GM12878 (cell line): Measurements from ENCODE around the gene SHQ1. TPM values are rescaled to one million over a fixed set of nuclear protein-coding genes. Genes with fewer than 3 reads are reported as not detected.

Source experiments
- ATAC-seq: fragments of 200-7000 bp; cut with Tn5 transposase; 3 replicates; pipeline ENCODE4 v1.9.1; 2020; ENCODE audit warnings: mild to moderate bottlenecking, moderate library complexity
- BruUV-seq: library from RNA; stranded (reverse); fragments of 400-500 nt; replicated peaks from 2 replicates; lab custom pipeline; 2021; lab: Mats Ljungman, UMichigan
- CTCF ChIA-PET: fragments of 300-600 bp; sonication (Branson Sonifier 250); formaldehyde crosslinking; extraction: SDS; loops from one replicate; lab custom pipeline; 2021; ENCODE audit warnings: inconsistent platforms; lab: Yijun Ruan, JAX
- POLR2A ChIA-PET: fragments of 350-600 bp; formaldehyde crosslinking; extraction: SDS; loops from one replicate; lab custom pipeline; 2021; ENCODE audit warnings: inconsistent platforms; lab: Charles Lee
- RAD21 ChIA-PET: fragments of 300-600 bp; sonication (Branson Sonifier 250); formaldehyde crosslinking; loops from one replicate; lab custom pipeline; 2023; ENCODE audit warnings: antibody characterized with exemption; ENCODE audit not compliant: unreplicated experiment; lab: Charles Lee
- SMC1A ChIA-PET: fragments of 300-600 bp; sonication (Branson Sonifier 250); formaldehyde crosslinking; loops from one replicate; lab custom pipeline; 2023; ENCODE audit not compliant: unreplicated experiment, uncharacterized antibody; lab: Charles Lee
- DNase-seq: peaks from one replicate; pipeline ENCODE4 v3.0.0-alpha.2; 2011; ENCODE audit warnings: low read depth, low spot score
- FAIRE-seq: peaks from 3 replicates; lab custom pipeline; 2011; peaks lifted over from hg19 to GRCh38; lab: Jason Lieb, UNC
- H2AFZ ChIP-seq: 2 replicates; pipeline ENCODE4 v1.6.0; 2011; ENCODE audit warnings: low read depth, low read length, control low read depth; ENCODE audit not compliant: control insufficient read depth
- H3K27ac ChIP-seq: 2 replicates; pipeline ENCODE4 v1.5.1; 2011; ENCODE audit warnings: control low read depth; ENCODE audit not compliant: control insufficient read depth, insufficient read depth
- H3K27me3 ChIP-seq, 2 experiments: replicated peaks in 1 of 2; 2 replicates each; pipeline versions ENCODE4 v1.6.0 to v1.6.1; 2011; ENCODE audit warnings: low read length in 1 of 2; ENCODE audit not compliant: control insufficient read depth in 2 of 2, insufficient read depth in 2 of 2
- H3K36me3 ChIP-seq, 2 experiments: 2 replicates each; pipeline ENCODE4 v1.5.1; 2011; ENCODE audit warnings: low read length in 1 of 2; ENCODE audit not compliant: control insufficient read depth in 2 of 2, insufficient read depth in 2 of 2
- H3K4me1 ChIP-seq: 2 replicates; pipeline ENCODE4 v1.6.1; 2011; ENCODE audit warnings: mild to moderate bottlenecking, low read length, moderate library complexity, mixed read lengths; ENCODE audit not compliant: control insufficient read depth, insufficient read depth
- H3K4me2 ChIP-seq: 2 replicates; pipeline ENCODE4 v1.6.0; 2011; ENCODE audit warnings: control low read depth; ENCODE audit not compliant: control insufficient read depth, insufficient read depth
- H3K4me3 ChIP-seq: fragments of 200-600 bp; sonication (generic); 2 replicates; pipeline ENCODE4 v1.5.1; 2016
- H3K79me2 ChIP-seq: 2 replicates; pipeline ENCODE4 v1.6.0; 2011; ENCODE audit warnings: low read length; ENCODE audit not compliant: control insufficient read depth, insufficient read depth
- H3K9ac ChIP-seq: 2 replicates; pipeline ENCODE4 v1.8.0; 2011; ENCODE audit warnings: low read length, control low read depth, mixed read lengths; ENCODE audit not compliant: control insufficient read depth, insufficient read depth
- H3K9me3 ChIP-seq: replicated peaks from 3 replicates; pipeline ENCODE4 v1.5.1; 2011; ENCODE audit warnings: mild to moderate bottlenecking, low read length; ENCODE audit not compliant: control insufficient read depth, insufficient read depth
- H4K20me1 ChIP-seq: 2 replicates; pipeline ENCODE4 v1.6.0; 2011; ENCODE audit not compliant: control insufficient read depth, insufficient read depth
- ATF2 ChIP-seq: IDR thresholded peaks from 2 replicates; pipeline ENCODE4 v1.6.1; 2012; ENCODE audit warnings: low read length, inconsistent platforms
- ATF3 ChIP-seq: IDR thresholded peaks from 2 replicates; pipeline ENCODE4 v1.6.1; 2011; ENCODE audit warnings: low read depth, mild to moderate bottlenecking, low read length, moderate library complexity, borderline replicate concordance; ENCODE audit errors: extremely low read depth
- ATF7 ChIP-seq: fragments of 450-650 bp; IDR thresholded peaks from 2 replicates; pipeline ENCODE4 v1.6.1; 2016; ENCODE audit warnings: low read depth, mild to moderate bottlenecking
- BCL11A ChIP-seq: IDR thresholded peaks from 2 replicates; pipeline ENCODE4 v1.6.1; 2011; ENCODE audit warnings: low read depth, low read length
- BHLHE40 ChIP-seq, 2 experiments: fragments of 450-650 bp in 1 of 2; IDR thresholded peaks; 2 replicates each; pipeline ENCODE4 v1.6.1; 2011 to 2017; ENCODE audit warnings: low read depth in 2 of 2, borderline replicate concordance in 1 of 2, improper control_type of control experiment in 1 of 2, low read length in 1 of 2, mild to moderate bottlenecking in 1 of 2
- CBFB ChIP-seq: IDR thresholded peaks from 2 replicates; pipeline ENCODE4 v1.6.1; 2016; ENCODE audit warnings: antibody characterized with exemption, low read depth
- CBX3 ChIP-seq: fragments of 200-600 bp; sonication (generic); IDR thresholded peaks from 2 replicates; pipeline ENCODE4 v1.6.1; 2016; ENCODE audit warnings: low read depth, borderline replicate concordance
- IKZF1 ChIP-seq: fragments of 450-650 bp; conservative IDR thresholded peaks from 2 replicates; pipeline ENCODE4 v1.6.1; 2017; ENCODE audit warnings: antibody characterized with exemption, mild to moderate bottlenecking
- KDM1A ChIP-seq: fragments of 200-600 bp; sonication (generic); IDR thresholded peaks from 2 replicates; pipeline ENCODE4 v1.6.1; 2016; ENCODE audit warnings: borderline replicate concordance
- NFYA ChIP-seq: IDR thresholded peaks from 2 replicates; pipeline ENCODE4 v1.6.1; 2011; ENCODE audit warnings: low read depth, mild to moderate bottlenecking, low read length, improper control_type of control experiment, borderline replicate concordance
- NFYB ChIP-seq: IDR thresholded peaks from 2 replicates; pipeline ENCODE4 v1.6.1; 2011; ENCODE audit warnings: low read depth, mild to moderate bottlenecking, low read length, improper control_type of control experiment, moderate library complexity; ENCODE audit not compliant: insufficient read depth
- NR2F1 ChIP-seq: fragments of 450-650 bp; conservative IDR thresholded peaks from 2 replicates; pipeline ENCODE4 v1.6.1; 2017; ENCODE audit warnings: mild to moderate bottlenecking
- RBBP5 ChIP-seq: fragments of 200-600 bp; sonication (generic); conservative IDR thresholded peaks from 2 replicates; pipeline ENCODE4 v1.6.1; 2016
- RELA ChIP-seq: fragments of 450-650 bp; IDR thresholded peaks from 2 replicates; pipeline ENCODE4 v1.8.0; 2014; ENCODE audit warnings: borderline replicate concordance; ENCODE audit not compliant: partially characterized antibody
- SMARCA5 ChIP-seq: fragments of 450-650 bp; IDR thresholded peaks from 2 replicates; pipeline ENCODE4 v1.6.1; 2017; ENCODE audit warnings: mild to moderate bottlenecking
- SREBF1 ChIP-seq: IDR thresholded peaks from 2 replicates; pipeline ENCODE4 v1.6.1; 2012; ENCODE audit warnings: mild to moderate bottlenecking, low read length
- ZNF274 ChIP-seq: IDR thresholded peaks from one replicate; pipeline ENCODE4 v1.8.0; 2011; ENCODE audit not compliant: insufficient read length, insufficient read depth
- ZNF622 ChIP-seq: fragments of 450-650 bp; IDR thresholded peaks from 2 replicates; pipeline ENCODE4 v1.6.1; 2017; ENCODE audit warnings: mild to moderate bottlenecking, inconsistent platforms
- ZNF687 ChIP-seq: fragments of 450-650 bp; IDR thresholded peaks from 2 replicates; pipeline ENCODE4 v1.6.1; 2017; ENCODE audit warnings: mild to moderate bottlenecking, moderate library complexity
- WGBS: methylation state at CpG from one replicate; pipeline ENCODE4 v1.1.6; 2016; ENCODE audit warnings: low lambda C conversion rate; ENCODE audit not compliant: insufficient replicate concordance, insufficient coverage; ENCODE audit errors: missing lambda C conversion rate; 5-methylcytosine and 5-hydroxymethylcytosine counted together
- in situ Hi-C: fragments of 300-500 bp; cut with MboI; formaldehyde crosslinking; loops from 9 replicates; pipeline ENCODE4 v1.14.3; 2018; ENCODE audit warnings: mixed read lengths
- intact Hi-C: fragments of 100-400 bp; cut with micrococcal nuclease; formaldehyde crosslinking; loops from one replicate; pipeline ENCODE4 v1.14.2; 2022; ENCODE audit not compliant: unreplicated experiment
- polyA plus RNA-seq, 11 experiments: library from polyadenylated mRNA; depleted of rRNA in 4 of 11; unstranded in 6 of 11; stranded (reverse) in 5 of 11; fragments of >200 nt; fragmentation: Nextera tagmentation in 4 of 11; fragmentation: Illumina TruSeq in 1 of 11; extraction: Ambion mirVana in 4 of 11; extraction: Trizol in 1 of 11; gene quantifications; 1 replicate in 1 of 11; 2 replicates in 10 of 11; pipeline versions ENCODE4 v1.2.1 to v1.2.3, GENCODE V29; 2011 to 2016; ENCODE audit warnings: inconsistent platforms in 2 of 11, missing spikeins in 2 of 11, low read depth in 1 of 11
- total RNA-seq, 4 experiments: library from RNA; depleted of rRNA in 3 of 4; stranded (reverse); fragments of >200 nt in 3 of 4; fragmentation: Illumina TruSeq in 1 of 4; extraction: Trizol in 1 of 4; gene quantifications; 2 replicates each; pipeline versions ENCODE4 v1.2.1 to v1.2.3, GENCODE V29; 2013 to 2021

The SHQ1 gene
- total and polyA plus RNA-seq, 10 of the 15 experiments (the other 5 are each of a cell fraction or from before 2014, with no cell fraction given) = 12.6 to 51.7 (median 24.5) TPM

- Histone ChIP-seq H3K27me3 (no peaks in the 10 kb centered on the region), H2AFZ (no peak overlapping the region), H3K79me2 (peaks cover 31% of the 10 kb centered on the region), H3K9me3 (no peaks in the 10 kb centered on the region), H3K4me2 (peak overlapping the region; percentile 45), H3K27ac (peak overlapping the region; percentile 1; the same call in 1 of the 2 replicates), H3K36me3 (peaks cover 3 to 11% of the 10 kb centered on the region in 2 experiments; a peak in 3 of 4 replicates), H3K9ac (no peak overlapping the region), H3K4me3 (peak overlapping the region; percentile 30; the same call in 1 of the 2 replicates), H4K20me1 (no peaks in the 10 kb centered on the region), H3K4me1 (peaks cover 16% of the 10 kb centered on the region)
- ATAC-seq (peak; percentile 21), DNase-seq (no peak), FAIRE-seq (no peak)
- CTCF ChIA-PET = interaction anchor here (0.9 to 1.6 kb wide), 2 partner anchors 22 to 245 kb away, joined by 4 to 7 read pairs; no protein-coding TSS in a partner anchor
- intact Hi-C loops = no loop called here
- RAD21 ChIA-PET = no interaction called here
- POLR2A ChIA-PET = no interaction called here
- BruUV-seq = no TSS peak
- 89% methylated on average over 1 of the region's 1 CpG for whole genome bisulfite sequencing
- in situ Hi-C loops = no loop called here
- SMC1A ChIA-PET = interaction anchor here (0.6 to 2.9 kb wide), 4 partner anchors 19 to 38 kb away, joined by 3 to 15 read pairs (median 3); no protein-coding TSS in a partner anchor
- TF ChIP-seq ATF7 = peak; percentile 63
- TF ChIP-seq RBBP5 = no peak
- TF ChIP-seq RELA = no peak
- no peak for TF ChIP-seq BCL11A
- TF ChIP-seq IKZF1 = no peak
- TF ChIP-seq ATF2 = peak; percentile 53
- no peak for TF ChIP-seq ZNF687
- no peak for TF ChIP-seq KDM1A
- TF ChIP-seq SREBF1 = no peak
- TF ChIP-seq CBFB = no peak
- TF ChIP-seq BHLHE40 (IDR thresholded peaks at IDR 0.05; ENCODE audit: borderline replicate concordance in 1 of 2, low read depth in 2 of 2, low read length in 1 of 2) = no peak
- TF ChIP-seq ZNF622 = no peak
- no peak for TF ChIP-seq NFYB
- TF ChIP-seq SMARCA5 = no peak
- no peak for TF ChIP-seq NFYA
- TF ChIP-seq ZNF274 = no peak
- TF ChIP-seq ATF3 = no peak
- TF ChIP-seq NR2F1 = no peak
- TF ChIP-seq CBX3 = no peak
Measured at GRCh38 chr3:72844436-72844993, 3.7 kb downstream of the SHQ1 start.
